ENCODE data around the gene MC2R.

DNA sequence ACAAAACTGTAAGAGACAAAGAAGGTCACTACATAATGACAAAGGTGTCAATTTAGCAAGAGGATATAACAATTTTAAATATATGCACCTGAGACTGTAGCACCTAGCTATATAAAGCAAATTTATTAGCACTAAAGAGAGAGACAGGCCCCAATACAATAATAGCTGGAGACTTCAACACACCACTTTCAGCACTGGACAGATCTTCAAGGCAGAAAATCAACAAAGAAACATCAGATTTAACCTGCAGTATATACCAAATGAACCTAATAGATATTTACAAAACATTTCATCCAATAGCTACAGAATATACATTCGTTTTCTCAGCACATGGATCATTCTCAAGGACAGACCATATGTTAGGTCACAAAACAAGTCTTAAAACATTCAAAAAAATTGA lies 14.7 kb downstream of the MC2R start:
- TF ChIP-seq CTCF (IDR thresholded peaks at IDR 0.05) (no peak), POLR2A (IDR thresholded peaks at IDR 0.05; ENCODE audit: low read depth) (no peak)

All from esophagus muscularis mucosa (tissue), 3 donors.